ENCODE data around the gene RGS17.
"Not testable (repeated sequence)": the region's sequence is repeated elsewhere in the genome, so short reads cannot be mapped to it uniquely, and the experiment has no call there.

The RGS17 gene

DNA sequence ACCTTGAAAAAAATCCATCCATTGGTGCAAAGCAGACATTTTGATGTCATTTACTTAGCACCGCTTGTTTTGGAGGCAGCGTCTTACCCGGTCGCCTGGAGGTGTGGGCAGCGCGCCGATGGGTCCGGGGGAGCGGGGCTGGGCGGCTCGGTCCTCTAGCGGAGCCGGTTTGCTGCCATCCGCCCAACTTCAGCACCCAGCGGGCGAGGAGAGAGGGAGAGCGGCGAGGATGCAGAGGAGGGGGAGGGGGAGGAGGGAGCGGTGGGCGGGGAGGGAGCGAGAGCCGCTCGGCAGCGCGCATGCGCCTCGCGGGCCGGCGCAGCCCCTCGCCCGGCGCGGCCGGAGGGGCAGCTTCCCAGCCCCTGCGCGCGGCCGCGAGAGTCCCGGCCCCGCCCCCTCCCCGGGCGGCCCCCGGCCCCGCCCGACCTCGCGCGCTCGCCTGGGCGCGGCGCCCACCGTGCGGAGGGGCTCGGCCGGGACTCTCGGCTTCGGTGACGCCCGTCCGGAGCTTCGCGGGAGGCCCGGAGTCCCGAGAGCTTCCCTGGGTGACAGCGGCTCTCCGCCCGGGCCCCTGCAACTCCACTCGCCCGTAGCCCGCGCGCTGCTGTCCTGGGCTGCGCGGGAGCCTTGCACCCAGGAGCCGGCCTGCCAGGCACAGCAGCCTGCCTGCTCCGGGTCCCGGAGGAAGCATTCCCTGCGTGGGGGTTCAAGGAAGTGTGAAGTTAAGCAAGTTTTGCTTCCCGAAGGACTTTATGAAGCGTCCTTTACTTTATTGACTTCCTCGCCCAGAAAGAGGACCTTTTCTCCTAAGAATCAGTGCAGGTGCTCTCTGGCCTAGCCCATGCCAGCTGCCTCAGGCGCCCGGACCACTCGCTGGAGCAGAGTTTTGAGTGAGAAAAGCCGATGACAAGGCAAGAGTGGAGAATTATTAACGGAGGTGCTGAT is at the start of gene RGS17:
TSS of gene RGS17 (minus strand) at position 246 of the 945 bp plus-strand sequence. CDS start 87,264 bp downstream, outside the sequence.
- DNase-seq (ENCODE audit: low spot score) = peak; percentile 63

DNA sequence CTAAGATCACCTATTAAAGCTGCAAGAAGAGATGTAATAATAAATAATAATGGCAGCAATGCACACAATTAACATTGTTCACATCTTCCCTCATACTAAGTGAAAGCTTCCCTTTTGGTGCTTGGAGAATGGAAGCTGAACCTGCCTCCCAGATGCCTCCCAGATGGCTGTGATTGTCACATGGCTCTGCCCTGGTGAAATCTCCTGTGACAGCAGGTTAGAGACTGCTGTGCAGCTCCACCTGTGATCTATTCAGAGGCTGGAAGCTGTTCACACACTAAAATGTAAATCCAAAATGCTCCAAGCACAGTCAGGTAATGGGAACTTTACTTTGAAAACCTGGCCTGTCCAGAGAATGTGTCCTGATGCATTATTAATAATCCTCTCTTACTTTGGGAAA is 41.7 kb upstream of the RGS17 start:
- peak; percentile 16 for DNase-seq (ENCODE audit: low spot score)

DNA sequence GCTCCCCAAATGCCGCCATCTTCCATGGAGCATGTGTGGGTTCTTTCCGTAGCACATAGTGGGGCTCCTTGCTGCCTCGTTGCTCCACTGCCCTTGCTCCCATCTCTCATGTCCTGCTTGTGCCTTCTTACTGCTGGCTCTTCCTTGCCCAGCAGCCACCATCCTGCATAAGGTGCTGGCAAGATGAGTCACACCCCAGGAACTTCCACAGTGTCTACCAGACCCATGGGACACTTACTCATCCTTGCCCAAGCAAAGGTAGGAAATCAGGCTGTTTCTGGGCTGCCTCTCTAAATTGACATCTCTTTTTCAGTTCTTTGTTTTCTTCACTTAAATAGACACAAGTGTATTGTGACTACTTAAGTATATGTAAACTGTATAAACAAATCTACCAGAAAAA is 39.4 kb upstream of the RGS17 start:
- no peak for DNase-seq (ENCODE audit: low spot score)

DNA sequence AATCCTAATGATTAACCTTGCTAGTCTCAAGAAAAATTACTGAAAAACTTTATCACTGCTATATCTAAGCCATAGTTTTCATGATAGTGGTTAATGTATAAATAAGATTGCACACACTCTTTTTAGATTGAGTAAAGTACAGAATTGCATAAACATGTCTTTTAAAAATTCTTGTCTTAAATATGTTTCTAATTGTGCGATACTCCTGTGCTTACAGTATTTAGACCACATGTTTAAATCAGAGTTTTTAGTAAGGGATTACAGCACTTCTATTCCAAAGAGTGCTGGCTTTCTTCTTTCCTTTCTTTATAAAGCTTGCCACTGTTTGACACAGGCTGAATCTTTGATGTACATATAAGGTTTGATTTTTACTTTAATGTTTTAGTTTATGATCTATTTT is 36.8 kb upstream of the RGS17 start:
- no peak for DNase-seq (ENCODE audit: low spot score)

GRCh38 chr6:153167061-153167891 is 36.2 kb upstream of the RGS17 start:
- no peak for DNase-seq (ENCODE audit: low spot score)

DNA sequence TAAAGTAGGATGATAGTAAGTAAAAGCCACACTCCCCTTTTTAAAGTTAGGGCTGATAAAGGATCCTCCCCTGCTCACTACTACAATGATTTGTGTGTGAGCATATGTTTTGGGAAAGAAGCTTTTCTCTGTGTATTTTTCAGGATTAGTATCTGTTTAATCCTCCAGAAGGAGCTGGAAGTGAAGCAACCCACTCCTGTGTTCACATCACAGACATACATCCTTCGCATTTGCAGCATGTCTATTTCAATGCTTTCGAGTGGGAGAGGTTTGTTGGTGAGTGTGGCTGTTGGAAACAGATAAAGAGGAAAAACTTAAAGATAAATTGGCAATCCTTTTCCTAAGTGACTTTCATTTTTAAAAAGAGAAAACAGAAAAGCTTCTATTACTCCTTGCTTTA is 31.6 kb upstream of the RGS17 start:
- no peak for DNase-seq (ENCODE audit: low spot score)

DNA sequence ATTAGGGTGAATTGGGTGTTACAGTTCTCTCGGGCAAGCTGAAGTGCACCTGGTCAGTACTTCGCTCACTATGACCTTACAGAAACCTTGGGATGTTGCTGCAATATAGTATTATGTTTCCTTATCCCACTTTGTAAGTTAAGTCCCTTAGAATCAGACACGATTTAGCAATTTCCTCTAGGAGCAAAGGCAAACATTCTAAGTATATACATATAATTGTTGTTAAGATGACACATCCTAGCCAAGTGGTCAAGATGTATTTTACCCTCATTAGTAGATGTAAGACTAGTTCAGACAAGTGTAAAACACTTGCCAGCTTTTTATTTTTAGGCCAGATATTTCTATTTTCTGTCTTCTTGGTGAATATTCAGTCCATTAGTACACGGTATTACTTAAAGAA is 31.1 kb upstream of the RGS17 start:
- no peak for DNase-seq (ENCODE audit: low spot score)

DNA sequence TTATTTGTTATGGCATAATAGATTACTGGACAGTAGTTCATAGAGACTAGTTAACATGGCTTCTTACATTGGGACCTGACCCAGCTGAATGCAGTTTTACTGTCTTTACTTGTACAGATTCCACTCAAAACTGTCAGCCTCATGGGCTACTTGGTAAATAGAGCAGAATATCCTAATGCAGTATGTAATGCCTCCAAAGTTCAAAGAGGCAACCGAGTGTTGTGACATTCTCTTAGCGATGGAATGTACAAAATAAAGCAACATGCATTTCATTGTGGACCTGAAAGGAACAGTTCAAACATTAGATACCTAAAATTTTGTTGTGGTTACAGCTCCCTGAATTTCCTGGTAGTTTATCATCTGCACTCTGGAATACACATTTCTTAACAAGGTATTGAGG is 29.1 kb upstream of the RGS17 start:
- DNase-seq (ENCODE audit: low spot score) = no peak

DNA sequence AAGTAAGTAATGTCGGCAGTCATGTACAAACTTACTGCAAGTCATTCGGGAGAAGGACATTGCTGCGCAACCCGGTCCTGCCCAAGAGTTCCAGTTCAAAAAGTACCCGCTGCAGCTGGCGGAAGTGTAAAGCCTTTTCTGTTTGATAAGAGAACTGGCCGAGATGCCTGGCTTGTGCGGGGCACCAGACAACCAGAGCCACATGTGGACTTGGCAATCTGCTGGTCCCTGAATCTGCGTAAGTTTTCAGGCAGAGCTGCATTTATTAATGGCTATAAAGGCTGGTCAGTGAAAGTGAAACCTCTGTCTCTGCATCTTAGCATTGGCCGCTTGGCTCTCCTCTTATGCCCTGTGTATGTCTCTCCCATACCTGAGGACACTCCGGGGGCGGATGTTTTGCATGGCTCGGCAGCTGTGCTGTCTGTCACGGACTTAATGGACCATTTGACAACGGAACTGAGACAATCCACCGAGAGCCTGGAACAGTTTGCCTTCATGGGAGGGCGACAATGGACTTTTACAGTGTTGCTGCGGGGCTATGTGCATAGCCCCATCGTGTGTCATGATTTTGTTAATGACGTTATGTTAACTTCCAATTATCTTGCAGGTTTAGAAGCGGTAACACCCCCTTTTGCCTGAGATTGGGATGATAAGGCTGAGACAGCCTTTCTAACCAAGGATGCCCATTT is 19.8 kb upstream of the RGS17 start:
- no peak for DNase-seq (ENCODE audit: low spot score)

- no peak for DNase-seq (ENCODE audit: low spot score)
Measured at GRCh38 chr6:153150371-153150751, 19.3 kb upstream of the RGS17 start.

DNA sequence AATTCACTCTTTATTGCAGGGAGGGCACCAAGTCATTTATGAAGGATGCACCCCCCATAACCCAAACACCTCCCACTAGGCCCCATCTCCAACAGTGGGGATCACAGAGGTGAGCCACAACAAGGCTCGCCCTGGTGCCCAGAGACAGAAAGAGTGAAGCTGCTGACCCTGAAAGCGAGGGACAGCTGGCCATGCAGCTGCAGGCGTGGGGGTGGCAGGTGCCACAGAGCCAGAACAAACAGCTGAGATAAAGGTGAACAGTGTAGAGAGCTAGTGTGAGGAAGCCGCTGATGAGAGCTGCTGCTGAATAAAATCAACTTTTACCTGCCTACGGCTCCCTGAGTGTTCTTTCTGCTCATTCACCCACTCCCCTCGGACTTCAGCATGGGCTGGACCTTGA is 18.8 kb upstream of the RGS17 start:
- DNase-seq (ENCODE audit: low spot score) = no peak

DNA sequence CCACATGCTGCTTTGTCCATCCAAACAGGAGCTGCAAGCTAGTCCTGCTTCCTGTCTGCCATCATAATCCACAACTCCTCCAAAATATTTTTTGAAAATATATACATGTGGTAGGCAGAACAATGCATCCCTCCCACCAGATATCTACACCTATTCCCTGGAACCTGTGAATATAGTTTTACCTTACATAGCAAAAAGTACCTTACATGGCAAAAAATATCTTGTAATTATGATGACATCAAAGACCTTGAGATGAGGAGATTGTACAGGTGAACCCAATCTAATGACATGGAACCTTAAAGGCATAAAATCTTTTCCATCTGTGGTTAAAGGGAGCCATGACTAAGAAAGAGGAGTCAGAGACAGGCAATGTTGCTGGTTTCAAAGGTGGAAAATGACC is 15.3 kb upstream of the RGS17 start:
- DNase-seq (ENCODE audit: low spot score) = no peak

DNA sequence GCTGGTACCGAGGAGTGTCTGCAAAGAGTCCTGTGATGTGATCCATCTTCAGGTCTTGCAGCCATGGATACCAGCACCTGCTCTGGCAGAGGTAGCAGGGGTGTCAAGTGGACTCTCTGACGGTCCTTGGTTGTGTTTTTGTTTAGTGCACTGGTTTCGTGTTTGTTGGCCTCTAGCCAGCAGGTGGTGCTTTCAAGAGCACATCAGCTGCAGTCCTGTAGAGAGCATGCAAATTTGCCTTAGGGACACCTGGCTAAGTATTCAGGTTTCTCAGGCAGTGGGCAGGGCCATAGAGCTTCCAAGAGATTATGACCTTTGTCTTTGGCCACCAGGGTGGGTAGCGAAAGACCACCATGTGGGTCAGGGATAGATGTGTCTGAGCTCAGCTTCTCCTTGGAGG is 14.5 kb upstream of the RGS17 start:
- no peak for DNase-seq (ENCODE audit: low spot score)

DNA sequence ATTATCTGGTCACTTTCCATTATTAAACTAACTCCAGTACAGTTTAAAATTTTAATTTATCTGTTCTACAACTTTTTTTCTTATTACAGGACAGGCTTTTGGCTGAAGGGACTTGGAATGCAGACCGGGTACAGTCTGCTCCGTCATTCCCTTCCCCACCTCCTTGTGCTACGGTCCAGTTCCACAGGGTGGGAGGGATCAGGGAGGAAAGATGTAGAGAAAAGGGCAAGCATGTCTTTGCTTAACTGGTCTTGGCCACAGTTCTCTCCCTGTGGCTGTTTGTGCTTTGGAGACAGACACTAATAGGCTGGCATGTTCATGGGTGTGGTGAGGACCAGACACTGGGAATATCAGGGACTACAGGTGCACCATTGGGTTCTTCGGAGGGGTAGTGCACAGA is 12.1 kb upstream of the RGS17 start:
- DNase-seq (ENCODE audit: low spot score) = no peak

DNA sequence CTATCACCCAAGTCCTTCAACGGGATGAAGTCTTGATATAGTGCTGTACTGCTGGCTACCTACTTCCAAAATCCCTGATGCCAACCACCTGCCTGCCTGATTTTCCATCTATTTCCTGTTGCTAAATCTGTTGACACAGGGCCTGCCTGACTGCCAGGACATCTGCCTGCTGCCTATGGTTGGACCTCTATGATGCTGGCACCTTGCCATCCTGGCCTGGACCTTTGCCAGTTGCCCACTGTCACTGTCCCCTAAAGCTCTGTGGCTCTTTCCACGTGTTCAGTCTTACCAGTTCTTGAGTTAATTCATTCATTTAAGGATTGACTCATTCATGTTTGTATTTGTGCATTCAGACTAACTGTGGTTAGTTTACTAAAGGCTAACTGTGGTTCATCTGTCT is 9.2 kb upstream of the RGS17 start:
- peak; percentile 42 for DNase-seq (ENCODE audit: low spot score)

- no peak for DNase-seq (ENCODE audit: low spot score)
Measured at GRCh38 chr6:153138930-153139329, 7.8 kb upstream of the RGS17 start.

DNA sequence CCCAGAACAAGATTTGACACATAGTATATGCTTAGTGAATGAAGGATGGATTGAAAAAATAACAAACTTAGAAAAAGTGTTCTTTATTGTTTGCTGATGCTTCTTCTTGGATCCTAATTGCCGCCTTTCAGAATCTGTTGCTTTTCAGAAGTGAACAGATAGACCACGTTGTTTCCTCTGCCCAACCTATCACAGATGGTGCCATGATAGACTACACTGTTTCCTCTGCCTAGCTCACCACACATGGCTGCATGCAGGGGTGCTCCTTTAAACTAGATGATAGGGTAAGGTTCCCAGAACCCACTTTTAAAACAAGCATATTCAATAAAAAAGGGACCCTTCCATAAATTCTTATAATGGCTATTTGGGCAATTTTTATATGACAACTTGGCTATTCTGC is 4.6 kb upstream of the RGS17 start:
- no peak for DNase-seq (ENCODE audit: low spot score)

GRCh38 chr6:153133667-153134066 is 2.6 kb upstream of the RGS17 start:
- DNase-seq (ENCODE audit: low spot score) = not testable (repeated sequence)

GRCh38 chr6:153130515-153131036 is 506 bp downstream of the RGS17 start:
- DNase-seq (ENCODE audit: low spot score) = peak; percentile 17

- DNase-seq (ENCODE audit: low spot score) = peak; percentile 28
Measured at GRCh38 chr6:153129873-153130514, 1.1 kb downstream of the RGS17 start.

DNA sequence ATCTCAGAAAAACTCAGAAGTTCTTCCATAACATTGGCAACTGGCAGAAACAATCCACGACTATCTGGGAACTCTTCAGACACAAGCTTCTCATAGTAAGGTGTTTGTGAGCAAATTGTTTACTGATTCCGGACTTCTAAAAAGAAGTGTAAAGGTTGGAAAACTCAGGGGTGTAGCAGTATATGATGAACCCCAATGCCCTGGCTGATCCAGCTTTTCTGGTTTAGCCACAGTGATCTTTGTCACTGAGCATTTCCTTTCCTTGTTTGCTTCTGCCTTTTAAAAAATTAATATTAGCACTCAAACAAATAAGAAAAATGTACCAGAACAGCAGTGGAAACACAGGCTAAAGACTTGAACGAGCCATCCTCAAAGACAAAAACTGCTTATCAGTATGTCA is 4.9 kb downstream of the RGS17 start:
- DNase-seq (ENCODE audit: low spot score) = no peak

DNA sequence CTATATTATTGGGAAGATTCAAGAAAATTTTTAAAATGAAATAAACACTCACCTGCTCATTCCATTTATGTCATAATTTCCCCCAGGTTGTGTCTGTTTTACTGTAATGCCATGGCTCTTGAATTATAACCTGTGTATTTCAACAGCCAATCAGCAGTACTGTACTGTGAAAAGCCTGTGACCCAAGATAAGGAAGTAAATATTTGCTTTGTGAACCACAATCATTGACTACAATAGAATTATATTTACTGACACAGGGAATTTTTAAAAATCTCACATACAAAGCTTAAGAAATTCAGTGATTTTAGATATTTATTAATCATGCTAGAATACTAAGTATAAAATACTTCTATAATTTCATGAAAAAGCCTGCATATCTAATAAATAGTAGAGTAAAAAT is 6.0 kb downstream of the RGS17 start:
- no peak for DNase-seq (ENCODE audit: low spot score)
